Measurements from ENCODE around the gene NPR2.

The NPR2 gene

DNA sequence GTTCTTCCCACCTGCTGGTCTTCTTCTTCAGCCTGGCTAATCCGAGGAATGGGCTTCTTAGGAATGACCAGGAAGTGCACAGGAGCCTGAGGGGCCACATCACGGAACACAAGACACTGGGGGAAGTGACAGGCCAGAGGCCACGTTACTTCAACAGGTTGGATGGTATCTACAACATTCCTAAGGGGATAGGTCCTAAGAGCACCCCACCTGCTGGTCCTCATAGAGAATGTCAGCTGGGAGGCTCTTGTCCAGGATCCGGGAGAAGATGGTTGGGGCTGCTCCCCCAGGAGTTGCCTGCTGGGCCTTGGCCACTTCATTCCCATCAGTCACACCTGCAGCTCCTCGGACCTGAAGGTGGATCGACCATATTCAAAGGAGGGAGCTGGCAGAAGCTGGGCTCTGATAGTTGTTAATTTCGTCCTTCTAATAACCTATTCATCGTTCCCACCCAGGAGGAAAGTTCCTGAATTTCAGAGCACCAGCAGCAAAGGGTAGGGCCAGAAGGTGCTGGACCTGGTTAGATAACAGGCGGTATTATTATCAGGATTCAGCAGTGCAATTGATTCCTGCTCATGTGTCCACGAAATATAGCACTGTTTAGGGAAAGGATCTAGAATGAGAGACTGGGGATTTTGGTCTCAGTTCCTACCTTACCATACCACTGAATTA lies 22.2 kb downstream of the NPR2 start:
- Histone ChIP-seq H2AK5ac (ENCODE audit: low read length) (peak overlapping the region; percentile 27), H3K4ac (ENCODE audit: low read depth, low read length) (no peak overlapping the region), H2BK12ac (ENCODE audit: low read length) (peak overlapping the region; percentile 19), H3K79me2 (ENCODE audit: control insufficient read depth, insufficient read depth, low read length, poor library complexity) (peaks cover 3% of the 10 kb centered on the region), H2AFZ (ENCODE audit: insufficient read depth, low read length, poor library complexity) (no peak overlapping the region), H3K36me3 (ENCODE audit: control insufficient read depth in 1 of 2, insufficient read depth in 2 of 2, low read length in 2 of 2) (peaks cover 0 to 2% of the 10 kb centered on the region in 2 experiments), H2BK5ac (ENCODE audit: low read depth, low read length, poor library complexity) (no peak overlapping the region), H3K79me1 (ENCODE audit: low read length) (peaks cover 8% of the 10 kb centered on the region), H3K27ac (ENCODE audit: low read depth, low read length) (no peak overlapping the region), H3K4me3 (ENCODE audit: low read depth, low read length) (no peak overlapping the region), H3K4me1 (ENCODE audit: control insufficient read depth in 1 of 2, insufficient read depth in 2 of 2, low read length in 2 of 2) (peaks cover 8 to 12% of the 10 kb centered on the region in 2 experiments), H3K23ac (ENCODE audit: low read length) (no peak overlapping the region), H4K91ac (ENCODE audit: low read depth, low read length) (peak overlapping the region; percentile 53), H3K18ac (ENCODE audit: low read length) (no peak overlapping the region), H3K4me2 (ENCODE audit: low read length) (no peak overlapping the region), H3K9ac (ENCODE audit: low read length) (no peak overlapping the region), H3K9me3 (ENCODE audit: insufficient read depth, low read depth, low read length) (no peaks in the 10 kb centered on the region), H3K14ac (ENCODE audit: low read length) (no peak overlapping the region), H4K8ac (ENCODE audit: low read depth, low read length) (peak overlapping the region; percentile 47), H3K27me3 (ENCODE audit: insufficient read depth, low read length) (no peaks in the 10 kb centered on the region), H2BK120ac (ENCODE audit: insufficient read depth, low read length, poor library complexity) (no peak overlapping the region), H4K12ac (ENCODE audit: low read depth, low read length) (no peak overlapping the region)
- no CpG with 5 or more reads among the region's 10 CpGs for WGBS (ENCODE audit: extremely low coverage, insufficient coverage, insufficient read length)
- peak in 1 of 2 donors; percentile 31 for DNase-seq

DNA sequence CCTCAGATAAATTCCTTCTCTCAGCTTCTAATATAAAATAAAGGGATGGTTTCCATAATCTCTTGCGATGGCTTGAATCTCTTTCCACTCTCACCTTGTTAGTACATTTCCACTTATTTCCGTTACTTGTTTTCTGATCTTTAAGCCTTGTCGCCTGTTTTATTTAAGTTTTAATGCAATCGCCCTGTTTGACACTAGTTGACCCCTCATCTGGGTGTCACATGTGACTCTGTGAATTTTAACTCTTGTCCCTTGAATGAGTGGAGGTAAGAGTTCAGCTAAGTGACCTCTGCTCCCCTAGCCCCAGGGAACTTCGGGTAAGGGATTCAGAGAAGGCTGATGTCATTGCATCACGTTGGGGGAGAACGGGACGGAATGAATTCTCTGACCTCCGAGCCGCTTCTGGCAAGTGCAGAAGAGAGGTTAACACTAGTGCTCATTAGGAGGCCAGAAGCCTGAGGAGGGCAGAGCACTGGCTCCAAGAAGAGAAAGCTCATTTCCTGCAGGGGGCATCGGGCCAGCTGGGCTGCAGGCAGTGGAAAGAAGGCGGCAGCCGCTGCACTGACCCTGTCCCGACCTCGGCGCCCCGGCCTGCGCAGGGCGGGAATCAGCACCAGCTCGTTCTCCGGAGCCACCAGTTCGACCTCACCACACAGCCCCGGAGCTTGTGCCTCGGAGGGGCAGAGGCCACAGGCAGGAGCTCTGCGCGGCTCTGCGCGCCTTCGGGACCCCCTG lies 22.9 kb downstream of the NPR2 start:
- peak overlapping the region; percentile 85 for H3K9ac ChIP-seq (ENCODE audit: low read length)
- H3K9me3 ChIP-seq (ENCODE audit: insufficient read depth, low read depth, low read length) = no peaks in the 10 kb centered on the region
- peak overlapping the region; percentile 75 for H3K4me2 ChIP-seq (ENCODE audit: low read length)
- peak overlapping the region; percentile 94 for H3K4me3 ChIP-seq (ENCODE audit: low read depth, low read length)
- DNase-seq = peak; percentile 52 to 72
- H3K79me2 ChIP-seq (ENCODE audit: control insufficient read depth, insufficient read depth, low read length, poor library complexity) = peaks cover 3% of the 10 kb centered on the region
- H3K27me3 ChIP-seq (ENCODE audit: insufficient read depth, low read length) = no peaks in the 10 kb centered on the region
- H3K79me1 ChIP-seq (ENCODE audit: low read length) = peaks cover 8% of the 10 kb centered on the region
- no peaks in the 10 kb centered on the region for H3K36me3 ChIP-seq (ENCODE audit: control insufficient read depth in 1 of 2, insufficient read depth in 2 of 2, low read length in 2 of 2)
- H4K8ac ChIP-seq (ENCODE audit: low read depth, low read length) = peak overlapping the region; percentile 89
- peak overlapping the region; percentile 79 for H4K12ac ChIP-seq (ENCODE audit: low read depth, low read length)
- no CpG with 5 or more reads among the region's 29 CpGs for WGBS (ENCODE audit: extremely low coverage, insufficient coverage, insufficient read length)
- H3K14ac ChIP-seq (ENCODE audit: low read length) = peak overlapping the region; percentile 83
- peak overlapping the region; percentile 92 for H4K91ac ChIP-seq (ENCODE audit: low read depth, low read length)
- H3K27ac ChIP-seq (ENCODE audit: low read depth, low read length) = peak overlapping the region; percentile 85
- peak overlapping the region; percentile 42 for H3K4ac ChIP-seq (ENCODE audit: low read depth, low read length)
- no peak overlapping the region for H3K23ac ChIP-seq (ENCODE audit: low read length)
- peak overlapping the region; percentile 39 for H2BK120ac ChIP-seq (ENCODE audit: insufficient read depth, low read length, poor library complexity)
- peak overlapping the region; percentile 57 for H2AFZ ChIP-seq (ENCODE audit: insufficient read depth, low read length, poor library complexity)
- peak overlapping the region; percentile 21 for H2AK5ac ChIP-seq (ENCODE audit: low read length)
- peaks cover 8 to 12% of the 10 kb centered on the region in 2 experiments for H3K4me1 ChIP-seq (ENCODE audit: control insufficient read depth in 1 of 2, insufficient read depth in 2 of 2, low read length in 2 of 2)
- peak overlapping the region; percentile 83 for H3K18ac ChIP-seq (ENCODE audit: low read length)
- no peak overlapping the region for H2BK12ac ChIP-seq (ENCODE audit: low read length)
- H2BK5ac ChIP-seq (ENCODE audit: low read depth, low read length, poor library complexity) = peak overlapping the region; percentile 81

DNA sequence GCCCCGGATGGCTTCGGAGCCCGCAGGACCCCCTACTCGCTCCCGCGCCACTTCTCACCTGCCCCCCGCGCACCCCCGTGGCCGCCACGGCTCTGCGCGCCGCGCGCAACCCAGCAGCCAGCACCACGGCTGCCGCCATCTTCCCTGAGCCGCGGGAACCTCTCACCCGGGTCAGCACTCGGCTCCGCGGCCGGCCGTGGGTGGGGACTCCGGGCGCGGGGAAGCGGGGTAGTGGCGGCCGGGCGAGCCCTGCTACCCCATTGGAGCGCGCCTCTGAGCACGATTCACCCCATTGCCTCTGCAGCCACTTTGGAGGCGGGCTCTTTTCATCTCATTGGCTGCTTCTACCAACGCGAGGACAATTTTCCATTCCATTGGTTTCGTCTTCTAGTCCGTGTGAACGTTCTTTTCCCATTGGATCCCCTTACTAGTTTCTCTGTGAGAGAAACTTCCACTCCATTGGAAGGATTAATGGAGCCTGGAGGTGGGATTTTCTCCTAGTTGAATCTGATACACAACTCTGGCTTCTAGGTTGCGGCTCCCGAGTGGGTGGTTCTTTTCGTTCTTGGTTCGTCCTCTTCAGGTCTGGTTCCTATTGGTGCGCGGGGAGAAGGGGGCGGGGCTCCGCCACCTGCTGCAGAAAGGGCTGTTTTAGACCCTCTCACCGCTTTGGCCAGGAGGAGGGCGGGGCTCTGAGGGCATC lies 23.6 kb downstream of the NPR2 start, which contains the start of gene HINT2:
TSS of gene HINT2 (minus strand) at position 202 of the 703 bp plus-strand sequence. CDS start at position 139, 63 bp downstream.
- no peaks in the 10 kb centered on the region for H3K36me3 ChIP-seq (ENCODE audit: control insufficient read depth in 1 of 2, insufficient read depth in 2 of 2, low read length in 2 of 2)
- WGBS (ENCODE audit: extremely low coverage, insufficient coverage, insufficient read length) = no CpG with 5 or more reads among the region's 52 CpGs
- peak within 1 kb of the TSS; percentile 69 for H2AFZ ChIP-seq (ENCODE audit: insufficient read depth, low read length, poor library complexity)

DNA sequence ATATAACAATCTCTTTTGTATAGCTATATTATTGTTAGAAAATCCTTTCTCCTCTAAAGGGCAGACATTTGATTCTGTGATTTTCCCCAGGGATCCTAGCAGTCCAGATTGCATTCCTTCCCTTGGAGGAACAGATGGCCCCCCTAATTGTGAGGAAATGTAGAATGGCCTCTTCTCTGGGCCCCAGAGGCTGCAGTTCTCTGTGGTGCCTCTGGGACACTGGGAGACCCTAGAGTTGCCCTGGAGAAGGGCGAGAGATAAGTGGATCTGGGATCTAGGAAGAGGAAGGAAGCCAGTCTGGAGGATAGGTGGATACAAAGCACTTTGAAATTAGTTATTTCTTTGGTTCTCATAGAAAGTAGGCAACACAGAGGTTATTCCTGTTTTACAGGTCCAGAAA lies 25.3 kb downstream of the NPR2 start:
- Histone ChIP-seq H3K9me3 (ENCODE audit: insufficient read depth, low read depth, low read length) (no peaks in the 10 kb centered on the region), H3K27me3 (ENCODE audit: insufficient read depth, low read length) (no peaks in the 10 kb centered on the region), H4K12ac (ENCODE audit: low read depth, low read length) (no peak overlapping the region), H3K23ac (ENCODE audit: low read length) (no peak overlapping the region), H3K14ac (ENCODE audit: low read length) (no peak overlapping the region), H2AFZ (ENCODE audit: insufficient read depth, low read length, poor library complexity) (no peak overlapping the region), H2BK12ac (ENCODE audit: low read length) (no peak overlapping the region), H3K18ac (ENCODE audit: low read length) (no peak overlapping the region), H3K36me3 (ENCODE audit: control insufficient read depth in 1 of 2, insufficient read depth in 2 of 2, low read length in 2 of 2) (no peaks in the 10 kb centered on the region), H3K4me1 (ENCODE audit: control insufficient read depth in 1 of 2, insufficient read depth in 2 of 2, low read length in 2 of 2) (peaks cover 8 to 11% of the 10 kb centered on the region in 2 experiments), H3K4me3 (ENCODE audit: low read depth, low read length) (no peak overlapping the region), H3K79me2 (ENCODE audit: control insufficient read depth, insufficient read depth, low read length, poor library complexity) (peaks cover 3% of the 10 kb centered on the region), H3K4me2 (ENCODE audit: low read length) (no peak overlapping the region), H2BK5ac (ENCODE audit: low read depth, low read length, poor library complexity) (no peak overlapping the region), H3K27ac (ENCODE audit: low read depth, low read length) (no peak overlapping the region), H4K91ac (ENCODE audit: low read depth, low read length) (no peak overlapping the region), H2BK120ac (ENCODE audit: insufficient read depth, low read length, poor library complexity) (no peak overlapping the region), H4K8ac (ENCODE audit: low read depth, low read length) (no peak overlapping the region), H2AK5ac (ENCODE audit: low read length) (no peak overlapping the region), H3K79me1 (ENCODE audit: low read length) (peaks cover 8% of the 10 kb centered on the region), H3K4ac (ENCODE audit: low read depth, low read length) (no peak overlapping the region), H3K9ac (ENCODE audit: low read length) (no peak overlapping the region)
- DNase-seq = peak in 1 of 2 donors; percentile 18
- WGBS (ENCODE audit: extremely low coverage, insufficient coverage, insufficient read length) = no CpG with 5 or more reads among the region's 1 CpG

More for the DNA sequence above, 23.6 kb downstream of the NPR2 start, which contains the start of gene HINT2:
- Histone ChIP-seq H3K23ac (ENCODE audit: low read length) (no peak within 1 kb of the TSS), H3K9me3 (ENCODE audit: insufficient read depth, low read depth, low read length) (no peaks in the 10 kb centered on the region), H3K27ac (ENCODE audit: low read depth, low read length) (peak within 1 kb of the TSS; percentile 85), H4K91ac (ENCODE audit: low read depth, low read length) (peak within 1 kb of the TSS; percentile 92), H3K4me3 (ENCODE audit: low read depth, low read length) (peak within 1 kb of the TSS; percentile 94), H2BK5ac (ENCODE audit: low read depth, low read length, poor library complexity) (peak within 1 kb of the TSS; percentile 81), H3K14ac (ENCODE audit: low read length) (peak within 1 kb of the TSS; percentile 83), H4K12ac (ENCODE audit: low read depth, low read length) (peak within 1 kb of the TSS; percentile 79), H3K79me1 (ENCODE audit: low read length) (peaks cover 8% of the 10 kb centered on the region), H3K27me3 (ENCODE audit: insufficient read depth, low read length) (no peaks in the 10 kb centered on the region), H2BK120ac (ENCODE audit: insufficient read depth, low read length, poor library complexity) (peak within 1 kb of the TSS; percentile 39), H2AK5ac (ENCODE audit: low read length) (peak within 1 kb of the TSS; percentile 21), H3K79me2 (ENCODE audit: control insufficient read depth, insufficient read depth, low read length, poor library complexity) (peaks cover 3% of the 10 kb centered on the region), H3K18ac (ENCODE audit: low read length) (peak within 1 kb of the TSS; percentile 83), H3K4me1 (ENCODE audit: control insufficient read depth in 1 of 2, insufficient read depth in 2 of 2, low read length in 2 of 2) (peaks cover 8 to 12% of the 10 kb centered on the region in 2 experiments), H4K8ac (ENCODE audit: low read depth, low read length) (peak within 1 kb of the TSS; percentile 89), H3K4me2 (ENCODE audit: low read length) (peak within 1 kb of the TSS; percentile 75), H3K4ac (ENCODE audit: low read depth, low read length) (peak within 1 kb of the TSS; percentile 42), H2BK12ac (ENCODE audit: low read length) (peak within 1 kb of the TSS; percentile 42), H3K9ac (ENCODE audit: low read length) (peak within 1 kb of the TSS; percentile 85)
- peak; percentile 98 to 99 for DNase-seq
